GM12891 (cell line): ENCODE measurements around the gene HK1.

Source experiments
- POLR2A ChIP-seq: IDR thresholded peaks from 2 replicates; pipeline ENCODE4 v1.6.1; 2011; ENCODE audit warnings: low read depth, low read length, control low read depth
- POLR2AphosphoS5 ChIP-seq: IDR thresholded peaks from 2 replicates; pipeline ENCODE4 v1.6.1; 2011; ENCODE audit warnings: low read depth, low read length, control low read depth
- TAF1 ChIP-seq: IDR thresholded peaks from 2 replicates; pipeline ENCODE4 v1.6.1; 2011; ENCODE audit warnings: low read depth, low read length, control low read depth

DNA sequence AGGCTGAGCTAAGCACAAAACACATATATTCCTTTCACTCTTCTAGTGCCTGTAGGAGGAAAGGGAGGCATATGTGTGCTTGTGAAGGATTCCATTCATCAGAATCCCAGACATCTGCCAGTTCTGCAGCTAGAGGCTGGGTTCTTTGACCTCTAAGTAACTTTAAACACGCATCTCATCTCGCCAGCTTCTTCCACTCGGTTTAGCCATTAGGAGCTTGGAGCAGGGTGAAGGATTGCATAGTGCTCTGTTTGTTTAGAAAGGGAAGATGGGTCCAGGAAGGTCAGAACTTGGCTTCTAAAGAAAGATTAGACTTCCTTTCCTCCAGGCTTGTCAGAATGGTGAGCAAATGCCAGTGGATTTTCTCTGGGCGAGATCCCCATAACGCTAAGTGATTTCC is 43.6 kb downstream of the HK1 start:
- no peak for TF ChIP-seq POLR2AphosphoS5
- no peak for TF ChIP-seq POLR2A
- no peak for TF ChIP-seq TAF1
